Smooth muscle cell (in vitro differentiated cells): ENCODE measurements around the gene MRPL38. TPM values are rescaled to one million over a fixed set of nuclear protein-coding genes. Genes with fewer than 3 reads are reported as not detected.

Experiments used
- DNase-seq: peaks from one replicate; lab custom pipeline; 2025; ENCODE audit not compliant: unreplicated experiment; lab: John Stamatoyannopoulos, UW
- H2AFZ ChIP-seq: fragments of 200-600 bp; sonication (generic); 2 replicates; pipeline ENCODE4 v1.6.0; 2016; ENCODE audit warnings: antibody characterized with exemption, low read depth, mild to moderate bottlenecking
- H3F3A ChIP-seq: fragments of 200-600 bp; sonication (generic); 2 replicates; pipeline ENCODE4 v1.6.0; 2017; ENCODE audit warnings: antibody characterized with exemption, low read depth
- H3K27ac ChIP-seq: fragments of 200-600 bp; sonication (generic); 2 replicates; pipeline ENCODE4 v1.5.1; 2016; ENCODE audit warnings: low read depth, mild to moderate bottlenecking
- H3K27me3 ChIP-seq: fragments of 200-600 bp; sonication (generic); 2 replicates; pipeline ENCODE4 v1.6.1; 2016; ENCODE audit warnings: low read depth, mild to moderate bottlenecking
- H3K36me3 ChIP-seq: fragments of 200-600 bp; sonication (generic); 2 replicates; pipeline ENCODE4 v1.5.1; 2016; ENCODE audit warnings: low read depth
- H3K4me1 ChIP-seq: fragments of 200-600 bp; sonication (generic); 2 replicates; pipeline ENCODE4 v1.5.1; 2016; ENCODE audit warnings: low read depth
- H3K4me2 ChIP-seq: fragments of 200-600 bp; sonication (generic); 2 replicates; pipeline ENCODE4 v1.6.0; 2016; ENCODE audit warnings: mild to moderate bottlenecking
- H3K4me3 ChIP-seq: fragments of 200-600 bp; sonication (generic); 2 replicates; pipeline ENCODE4 v1.5.1; 2016; ENCODE audit warnings: mild to moderate bottlenecking
- H3K79me2 ChIP-seq: fragments of 200-600 bp; sonication (generic); 2 replicates; pipeline ENCODE4 v1.6.0; 2016; ENCODE audit warnings: low read depth, mild to moderate bottlenecking
- H3K9ac ChIP-seq: fragments of 200-600 bp; sonication (generic); 2 replicates; pipeline ENCODE4 v1.6.0; 2016; ENCODE audit warnings: low read depth
- H3K9me3 ChIP-seq: fragments of 200-600 bp; sonication (generic); replicated peaks from 2 replicates; pipeline ENCODE4 v1.5.1; 2016; ENCODE audit warnings: low read depth
- H4K20me1 ChIP-seq: fragments of 200-600 bp; sonication (generic); 2 replicates; pipeline ENCODE4 v1.6.0; 2016; ENCODE audit warnings: low read depth
- CTCF ChIP-seq: fragments of 200-600 bp; sonication (generic); IDR thresholded peaks from 2 replicates; pipeline ENCODE4 v1.5.1; 2017; ENCODE audit warnings: borderline replicate concordance, mild to moderate bottlenecking, antibody characterized with exemption; ENCODE audit not compliant: insufficient read depth, poor library complexity, severe bottlenecking
- WGBS: methylation state at CpG from one replicate; pipeline ENCODE4 v1.1.7; 2016; ENCODE audit warnings: low lambda C conversion rate; 5-methylcytosine and 5-hydroxymethylcytosine counted together
- polyA plus RNA-seq: library from polyadenylated mRNA; unstranded; fragments of >200 nt; fragmentation: Nextera tagmentation; extraction: Ambion mirVana; gene quantifications from 2 replicates; pipeline ENCODE4 v1.2.1, GENCODE V29; 2016
- total RNA-seq: library from RNA; depleted of rRNA; stranded (reverse); fragments of >200 nt; gene quantifications from 2 replicates; pipeline ENCODE4 v1.2.3, GENCODE V29; 2014

MRPL38 gene
- total and polyA plus RNA-seq, 2 experiments from 2014 or later, result 48.4 to 90.5 TPM

DNA sequence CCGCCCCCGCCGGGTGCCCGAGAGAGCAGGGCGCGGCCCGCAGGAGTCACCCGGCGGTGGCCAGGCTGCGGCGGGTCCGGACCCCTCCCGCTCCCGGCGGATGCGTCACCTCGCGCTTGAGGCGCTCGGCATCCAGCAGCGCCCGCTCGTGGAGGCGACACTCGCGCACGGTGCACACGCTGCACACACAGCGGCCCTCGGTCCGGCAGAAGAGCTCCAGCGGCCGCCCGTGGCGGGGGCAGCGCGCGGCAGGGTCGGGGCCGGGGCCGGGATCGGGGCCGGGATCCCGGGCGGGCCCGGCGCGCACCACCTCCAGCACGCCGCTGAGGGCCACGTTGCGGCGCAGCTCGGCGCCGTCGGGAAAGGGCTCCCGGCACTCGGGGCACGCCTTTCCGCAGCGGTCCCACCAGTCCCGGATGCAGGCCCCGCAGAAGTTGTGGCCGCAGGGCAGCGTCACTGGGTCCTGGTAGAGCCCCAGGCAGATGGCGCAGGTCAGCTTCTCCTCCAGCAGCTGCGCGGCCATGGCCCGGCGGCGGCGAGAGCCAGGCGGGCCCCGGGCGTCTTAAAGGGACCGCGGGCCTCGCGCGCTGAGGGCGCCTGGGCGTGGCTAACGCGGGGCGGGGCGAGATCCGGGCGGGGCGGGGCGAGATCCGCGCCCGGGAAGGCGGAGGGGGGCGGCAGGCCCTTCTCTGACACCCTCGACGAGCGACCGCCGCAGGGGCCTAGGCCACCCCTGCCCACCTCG, 8.1 kb downstream of the MRPL38 start, which contains the start of gene TRIM65:
Gene TRIM65 (minus strand): TSS at position 537 of the 745 bp plus-strand sequence. CDS start 14 bp downstream, at position 523.
- Histone ChIP-seq H3K27me3 (no peaks in the 10 kb centered on the region), H3K36me3 (no peaks in the 10 kb centered on the region), H3K27ac (peak within 1 kb of the TSS; percentile 57), H4K20me1 (peaks cover 5% of the 10 kb centered on the region), H3K9me3 (no peaks in the 10 kb centered on the region), H3K9ac (peak within 1 kb of the TSS; percentile 64), H3K4me3 (peak within 1 kb of the TSS; percentile 77), H3K79me2 (peaks cover 9% of the 10 kb centered on the region), H3K4me2 (peak within 1 kb of the TSS; percentile 80), H3F3A (peaks cover 12% of the 10 kb centered on the region), H3K4me1 (peaks cover 13% of the 10 kb centered on the region), H2AFZ (peak within 1 kb of the TSS; percentile 82)
- 1% methylated on average over 35 of the region's 102 CpGs for WGBS
- peak; percentile 62 for DNase-seq
- peak; percentile 21 for TF ChIP-seq CTCF

- DNase-seq, result no peak
- no peaks in the 10 kb centered on the region for H3K9me3 ChIP-seq
- peak; percentile 41 for TF ChIP-seq CTCF
- H3F3A ChIP-seq, result peaks cover 12% of the 10 kb centered on the region
- H3K4me2 ChIP-seq, result peak overlapping the region; percentile 80
- H2AFZ ChIP-seq, result no peak overlapping the region
- H3K4me1 ChIP-seq, result peaks cover 13% of the 10 kb centered on the region
- no peaks in the 10 kb centered on the region for H3K27me3 ChIP-seq
- peak overlapping the region; percentile 57 for H3K27ac ChIP-seq
- H3K36me3 ChIP-seq, result no peaks in the 10 kb centered on the region
- H3K79me2 ChIP-seq, result peaks cover 9% of the 10 kb centered on the region
- peak overlapping the region; percentile 64 for H3K9ac ChIP-seq
- peaks cover 5% of the 10 kb centered on the region for H4K20me1 ChIP-seq
- H3K4me3 ChIP-seq, result peak overlapping the region; percentile 77
- 18% methylated on average over 28 of the region's 28 CpGs for WGBS
Measured at GRCh38 chr17:75895370-75896155, 9.1 kb downstream of the MRPL38 start.

- 85% methylated on average over 22 of the region's 22 CpGs for WGBS
- Histone ChIP-seq H4K20me1 (peaks cover 5% of the 10 kb centered on the region), H3K79me2 (peaks cover 9% of the 10 kb centered on the region)
Measured at GRCh38 chr17:75894049-75894733, 10.5 kb downstream of the MRPL38 start.

More at GRCh38 chr17:75894049-75894733, 10.5 kb downstream of the MRPL38 start:
- H3K9ac ChIP-seq, result no peak overlapping the region
- no peaks in the 10 kb centered on the region for H3K36me3 ChIP-seq
- no peak for TF ChIP-seq CTCF
- no peak overlapping the region for H3K4me2 ChIP-seq
- no peak overlapping the region for H2AFZ ChIP-seq
- H3F3A ChIP-seq, result peaks cover 12% of the 10 kb centered on the region
- no peak overlapping the region for H3K27ac ChIP-seq
- H3K9me3 ChIP-seq, result no peaks in the 10 kb centered on the region
- DNase-seq, result no peak
- no peaks in the 10 kb centered on the region for H3K27me3 ChIP-seq
- no peak overlapping the region for H3K4me3 ChIP-seq
- peaks cover 13% of the 10 kb centered on the region for H3K4me1 ChIP-seq
